NCI-H2081 treated with DMSO at 0.1 percent for 48 hours (cell line): ENCODE measurements around the gene CCSER1.
"Not testable (repeated sequence)": the region's sequence is repeated elsewhere in the genome, so short reads cannot be mapped to it uniquely, and the experiment has no call there.

Experiments
- DNase-seq: peaks from one replicate; lab custom pipeline; 2025; lab: John Stamatoyannopoulos, UW

Gene CCSER1

GRCh38 chr4:90715242-90715641, 588.0 kb downstream of the CCSER1 start:
- DNase-seq, result no peak

GRCh38 chr4:90718931-90719330, 591.7 kb downstream of the CCSER1 start:
- DNase-seq, result no peak

GRCh38 chr4:90727938-90728337, 600.7 kb downstream of the CCSER1 start:
- DNase-seq, result no peak

- DNase-seq, result no peak
These were observed 603.6 kb downstream of the CCSER1 start for GRCh38 chr4:90730752-90731151.

GRCh38 chr4:90733211-90733610, 606.0 kb downstream of the CCSER1 start:
- DNase-seq, result no peak

- DNase-seq, result no peak
These were observed 618.0 kb downstream of the CCSER1 start for GRCh38 chr4:90745176-90745575.

- DNase-seq, result no peak
These were observed 625.9 kb downstream of the CCSER1 start for GRCh38 chr4:90753068-90753467.

GRCh38 chr4:90757534-90758060, 630.4 kb downstream of the CCSER1 start:
- no peak for DNase-seq

- no peak for DNase-seq
These were observed 632.9 kb downstream of the CCSER1 start for GRCh38 chr4:90760059-90760458.

GRCh38 chr4:90766837-90767236, 639.6 kb downstream of the CCSER1 start:
- no peak for DNase-seq

GRCh38 chr4:90769251-90769650, 642.1 kb downstream of the CCSER1 start:
- DNase-seq, result no peak

GRCh38 chr4:90780193-90780592, 653.0 kb downstream of the CCSER1 start:
- no peak for DNase-seq

GRCh38 chr4:90786602-90787001, 659.4 kb downstream of the CCSER1 start:
- DNase-seq, result no peak

- no peak for DNase-seq
These were observed 665.5 kb downstream of the CCSER1 start for GRCh38 chr4:90792696-90793095.

GRCh38 chr4:90798948-90799347, 671.8 kb downstream of the CCSER1 start:
- no peak for DNase-seq

- no peak for DNase-seq
These were observed 672.7 kb downstream of the CCSER1 start for GRCh38 chr4:90799895-90800294.

- DNase-seq, result no peak
These were observed 688.4 kb downstream of the CCSER1 start for GRCh38 chr4:90815569-90815968.

- DNase-seq, result no peak
These were observed 689.6 kb downstream of the CCSER1 start for GRCh38 chr4:90816754-90817153.

- no peak for DNase-seq
These were observed 697.3 kb downstream of the CCSER1 start for GRCh38 chr4:90824266-90825150.

GRCh38 chr4:90825849-90826248, 698.7 kb downstream of the CCSER1 start:
- no peak for DNase-seq

GRCh38 chr4:90833706-90834105, 706.5 kb downstream of the CCSER1 start:
- DNase-seq, result no peak

- DNase-seq, result no peak
These were observed 710.0 kb downstream of the CCSER1 start for GRCh38 chr4:90837241-90837640.

- DNase-seq, result not testable (repeated sequence)
These were observed 711.7 kb downstream of the CCSER1 start for GRCh38 chr4:90838859-90839258.

GRCh38 chr4:90840291-90840690, 713.1 kb downstream of the CCSER1 start:
- no peak for DNase-seq
